AG09309 (cell line): ENCODE data around the gene NFATC1.

Experiments used
- DNase-seq: peaks from one replicate; pipeline ENCODE4 v3.0.0-alpha.2; 2010; ENCODE audit warnings: low read depth
- H3K4me3 ChIP-seq: 2 replicates; pipeline ENCODE4 v1.5.1; 2011; ENCODE audit warnings: mild to moderate bottlenecking, low read depth, low read length, moderate library complexity; ENCODE audit not compliant: control insufficient read depth
- CTCF ChIP-seq: IDR thresholded peaks from 2 replicates; pipeline ENCODE4 v1.5.1; 2011; ENCODE audit warnings: mild to moderate bottlenecking, low read depth, low read length, inconsistent platforms; ENCODE audit not compliant: insufficient read depth, control insufficient read depth; ENCODE audit errors: missing control alignments

NFATC1 gene

GRCh38 chr18:79511271-79511670 lies 115.5 kb downstream of the NFATC1 start:
- H3K4me3 ChIP-seq: no peak overlapping the region
- no peak for DNase-seq
- TF ChIP-seq CTCF: no peak

GRCh38 chr18:79511671-79512301 lies 116.1 kb downstream of the NFATC1 start:
- no peak for TF ChIP-seq CTCF
- H3K4me3 ChIP-seq: no peak overlapping the region
- no peak for DNase-seq

GRCh38 chr18:79512461-79513380 lies 117.0 kb downstream of the NFATC1 start:
- TF ChIP-seq CTCF: no peak
- no peak for DNase-seq

GRCh38 chr18:79513381-79514081 lies 117.8 kb downstream of the NFATC1 start:
- no peak for DNase-seq
- no peak for TF ChIP-seq CTCF
- no peak overlapping the region for H3K4me3 ChIP-seq

More at GRCh38 chr18:79512461-79513380, 117.0 kb downstream of the NFATC1 start:
- no peak overlapping the region for H3K4me3 ChIP-seq

GRCh38 chr18:79515331-79515730 lies 119.6 kb downstream of the NFATC1 start:
- no peak for DNase-seq
- no peak overlapping the region for H3K4me3 ChIP-seq
- TF ChIP-seq CTCF: no peak

- DNase-seq: no peak
- no peak overlapping the region for H3K4me3 ChIP-seq
- TF ChIP-seq CTCF: no peak
These were observed 120.2 kb downstream of the NFATC1 start for GRCh38 chr18:79515944-79516351.
